GM23248 (cell line): ENCODE measurements around the gene CAMK2D.

Experiments used
- EZH2 ChIP-seq: fragments of 200-600 bp; sonication (generic); IDR thresholded peaks from 2 replicates; pipeline ENCODE4 v1.6.1; 2018; ENCODE audit warnings: antibody characterized with exemption, mild to moderate bottlenecking; ENCODE audit not compliant: insufficient read depth, poor library complexity, severe bottlenecking
- EZH2phosphoT487 ChIP-seq: fragments of 200-600 bp; sonication (generic); IDR thresholded peaks from 2 replicates; pipeline ENCODE4 v1.6.1; 2018; ENCODE audit warnings: antibody characterized with exemption, moderate library complexity, mild to moderate bottlenecking, low read depth; ENCODE audit not compliant: insufficient read depth

- no peak for TF ChIP-seq EZH2phosphoT487
- no peak for TF ChIP-seq EZH2
Measured at GRCh38 chr4:113674251-113674650, 87.3 kb downstream of the CAMK2D start.
